GM12873 (cell line): ENCODE data around the gene PBXIP1.

Experiments used
- TF ChIP-seq, protein P1 (sequence below): IDR thresholded peaks from 2 replicates; pipeline ENCODE4 v1.5.1; 2012; ENCODE audit warnings: low read depth, mild to moderate bottlenecking, moderate library complexity, low read length, control low read depth; ENCODE audit not compliant: insufficient read depth; ENCODE audit errors: missing control alignments

PBXIP1 gene

DNA sequence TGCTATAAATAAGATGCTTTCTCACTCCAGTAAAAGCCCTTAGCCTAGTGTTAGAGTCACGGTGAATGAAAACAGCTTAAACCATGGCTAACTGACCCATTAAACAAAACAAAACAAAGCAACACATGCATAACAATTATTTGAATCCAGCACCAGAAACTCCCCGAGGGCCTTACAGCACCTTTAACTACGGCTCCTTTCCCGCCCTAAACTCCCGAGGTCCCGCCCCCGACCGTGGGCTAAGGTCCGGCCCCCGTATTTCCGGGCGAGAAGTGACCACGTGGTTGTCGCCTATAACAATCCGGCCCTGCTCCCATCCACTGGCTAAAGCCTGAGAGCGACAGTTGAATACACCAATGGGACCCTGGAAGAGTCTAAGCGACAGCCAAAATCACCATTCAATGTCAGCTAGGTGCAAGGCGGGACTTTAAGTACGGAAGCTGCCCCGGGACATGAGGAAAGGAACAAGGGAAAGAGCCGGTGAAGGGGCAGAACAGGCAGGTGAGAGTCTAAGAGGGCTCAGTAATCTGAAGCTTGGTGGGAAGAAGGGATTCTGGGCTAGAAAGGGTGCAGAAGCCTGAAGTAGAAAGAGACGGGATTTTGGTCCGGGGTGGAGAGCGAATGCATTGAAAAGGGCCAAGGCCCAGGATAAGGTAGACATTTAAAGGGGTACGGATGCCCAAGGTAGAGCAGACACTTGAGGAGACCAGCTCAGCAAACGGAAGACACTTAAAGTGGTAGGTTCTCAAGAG lies 27.2 kb upstream of the PBXIP1 start, which contains the start of gene FLAD1:
FLAD1 (plus strand) TSS at position 448 of the 752 bp plus-strand sequence. CDS start 351 bp downstream, outside the sequence.
- TF ChIP-seq, protein P1, sequence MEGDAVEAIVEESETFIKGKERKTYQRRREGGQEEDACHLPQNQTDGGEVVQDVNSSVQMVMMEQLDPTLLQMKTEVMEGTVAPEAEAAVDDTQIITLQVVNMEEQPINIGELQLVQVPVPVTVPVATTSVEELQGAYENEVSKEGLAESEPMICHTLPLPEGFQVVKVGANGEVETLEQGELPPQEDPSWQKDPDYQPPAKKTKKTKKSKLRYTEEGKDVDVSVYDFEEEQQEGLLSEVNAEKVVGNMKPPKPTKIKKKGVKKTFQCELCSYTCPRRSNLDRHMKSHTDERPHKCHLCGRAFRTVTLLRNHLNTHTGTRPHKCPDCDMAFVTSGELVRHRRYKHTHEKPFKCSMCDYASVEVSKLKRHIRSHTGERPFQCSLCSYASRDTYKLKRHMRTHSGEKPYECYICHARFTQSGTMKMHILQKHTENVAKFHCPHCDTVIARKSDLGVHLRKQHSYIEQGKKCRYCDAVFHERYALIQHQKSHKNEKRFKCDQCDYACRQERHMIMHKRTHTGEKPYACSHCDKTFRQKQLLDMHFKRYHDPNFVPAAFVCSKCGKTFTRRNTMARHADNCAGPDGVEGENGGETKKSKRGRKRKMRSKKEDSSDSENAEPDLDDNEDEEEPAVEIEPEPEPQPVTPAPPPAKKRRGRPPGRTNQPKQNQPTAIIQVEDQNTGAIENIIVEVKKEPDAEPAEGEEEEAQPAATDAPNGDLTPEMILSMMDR: no peak

GRCh38 chr1:154982341-154982740 lies 26.4 kb upstream of the PBXIP1 start:
- TF ChIP-seq, protein P1: no peak

- TF ChIP-seq, protein P1: no peak
Measured at GRCh38 chr1:154978360-154978759, 22.5 kb upstream of the PBXIP1 start.

GRCh38 chr1:154975409-154976059 lies 19.6 kb upstream of the PBXIP1 start:
- TF ChIP-seq, protein P1: no peak

DNA sequence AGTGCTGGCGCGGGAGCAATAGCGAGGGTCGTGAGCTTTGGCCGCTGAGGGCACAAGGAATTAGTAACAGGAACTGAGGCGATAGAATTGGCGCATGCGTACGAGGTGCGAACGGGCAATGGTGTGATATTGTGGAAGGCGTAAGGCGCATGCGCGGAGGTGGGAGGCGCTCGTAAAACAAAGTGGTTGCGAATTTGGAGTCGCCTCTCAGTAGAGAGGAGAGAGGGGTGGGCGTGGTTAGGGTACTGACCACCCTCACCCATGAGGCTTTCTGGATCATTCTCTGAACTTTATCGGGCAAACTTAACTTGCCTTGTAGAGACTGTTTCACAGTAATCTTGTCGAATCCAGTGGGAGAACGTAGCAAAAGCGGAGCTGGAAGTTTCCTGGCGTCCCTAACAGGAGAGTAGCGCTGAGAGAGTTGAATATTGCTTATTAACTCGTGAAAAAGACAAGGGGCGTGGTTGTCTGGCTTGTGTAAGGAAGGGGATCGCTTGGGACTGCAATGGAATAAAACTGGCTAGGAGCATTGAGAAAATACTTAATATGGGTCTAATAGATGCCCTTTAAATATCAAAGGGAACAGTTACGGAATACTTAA lies 19.0 kb upstream of the PBXIP1 start:
- TF ChIP-seq, protein P1: no peak

- TF ChIP-seq, protein P1: no peak
Measured at GRCh38 chr1:154974102-154974807, 18.4 kb upstream of the PBXIP1 start, which contains the start of gene CKS1B. TSS of gene CKS1B (plus strand) at chr1:154974681. CDS start at chr1:154974746, 65 bp downstream.
